Tracheal epithelial cell (primary cell): ENCODE results near the gene ETS2. TPM values are rescaled to one million over a fixed set of nuclear protein-coding genes. Genes with fewer than 3 reads are reported as not detected.

Experiments
- total RNA-seq: library from RNA; depleted of rRNA; stranded (reverse); fragments of >200 nt; gene quantifications from 2 replicates; pipeline ENCODE4 v1.2.1, GENCODE V29; 2014

Gene ETS2
- total RNA-seq, result 80.0 and 145 TPM in 2 replicates

DNA sequence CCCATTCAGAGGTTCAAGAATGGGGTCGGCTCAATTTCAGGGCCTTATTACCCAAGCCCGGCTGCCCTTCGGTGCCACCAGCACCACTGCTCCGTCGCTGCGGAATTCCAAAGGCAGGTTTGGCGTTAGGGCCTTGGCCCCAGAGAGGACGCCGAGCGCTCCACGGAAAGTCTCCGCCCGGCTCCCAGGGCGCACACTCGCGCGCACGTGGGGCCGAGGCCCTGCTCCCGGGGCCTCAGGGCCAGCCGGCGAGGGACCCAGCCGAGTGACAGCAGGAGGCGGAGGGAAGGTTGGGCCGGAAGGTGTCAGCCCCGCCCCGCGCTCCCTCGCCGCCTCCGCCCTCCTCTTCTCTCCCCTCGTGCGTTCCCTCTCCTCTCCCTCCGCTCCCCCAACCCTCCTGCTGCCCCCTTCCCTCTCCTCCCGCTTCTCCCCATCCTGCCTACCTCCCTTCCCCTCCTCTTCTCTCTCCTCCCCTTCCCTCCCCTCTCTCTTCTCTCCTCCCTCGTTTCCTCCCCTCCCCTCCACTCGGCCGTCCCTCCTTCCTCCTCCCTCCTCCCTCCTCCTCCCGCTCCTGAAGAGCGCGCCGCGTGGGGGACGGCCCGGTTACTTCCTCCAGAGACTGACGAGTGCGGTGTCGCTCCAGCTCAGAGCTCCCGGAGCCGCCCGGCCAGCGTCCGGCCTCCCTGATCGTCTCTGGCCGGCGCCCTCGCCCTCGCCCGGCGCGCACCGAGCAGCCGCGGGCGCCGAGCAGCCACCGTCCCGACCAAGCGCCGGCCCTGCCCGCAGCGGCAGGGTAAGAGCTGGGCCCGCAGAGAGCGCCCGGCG is at the start of gene ETS2:
Gene ETS2 (plus strand): TSS at position 602 of the 825 bp plus-strand sequence. CDS start 4,106 bp downstream, outside the sequence.

